Measurements from ENCODE around the gene CDC40.

The CDC40 gene

DNA sequence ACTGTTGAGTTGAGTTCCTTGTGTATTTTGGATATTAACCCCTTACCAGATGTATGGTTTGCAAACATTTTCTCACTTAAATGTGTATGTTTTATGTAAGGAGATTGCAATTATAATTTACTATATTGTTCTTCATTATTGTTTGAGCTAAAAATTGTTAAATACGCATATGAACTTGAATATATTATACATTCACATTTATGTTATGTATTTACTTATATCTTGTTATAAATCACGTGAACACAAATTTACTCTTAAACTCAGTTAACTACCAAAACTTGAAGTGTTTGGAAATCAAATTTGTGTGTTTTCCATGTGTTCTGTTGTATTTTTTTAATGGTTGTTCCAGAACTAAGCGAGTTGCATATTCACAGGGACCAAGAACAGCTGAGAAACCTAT is 18.3 kb downstream of the CDC40 start:
- H3K4me3 ChIP-seq (replicated peaks; ENCODE audit: low read depth, low read length): no peak overlapping the region
- no peak for DNase-seq (ENCODE audit: extremely low read depth, low read depth)
- TF ChIP-seq, protein P1, sequence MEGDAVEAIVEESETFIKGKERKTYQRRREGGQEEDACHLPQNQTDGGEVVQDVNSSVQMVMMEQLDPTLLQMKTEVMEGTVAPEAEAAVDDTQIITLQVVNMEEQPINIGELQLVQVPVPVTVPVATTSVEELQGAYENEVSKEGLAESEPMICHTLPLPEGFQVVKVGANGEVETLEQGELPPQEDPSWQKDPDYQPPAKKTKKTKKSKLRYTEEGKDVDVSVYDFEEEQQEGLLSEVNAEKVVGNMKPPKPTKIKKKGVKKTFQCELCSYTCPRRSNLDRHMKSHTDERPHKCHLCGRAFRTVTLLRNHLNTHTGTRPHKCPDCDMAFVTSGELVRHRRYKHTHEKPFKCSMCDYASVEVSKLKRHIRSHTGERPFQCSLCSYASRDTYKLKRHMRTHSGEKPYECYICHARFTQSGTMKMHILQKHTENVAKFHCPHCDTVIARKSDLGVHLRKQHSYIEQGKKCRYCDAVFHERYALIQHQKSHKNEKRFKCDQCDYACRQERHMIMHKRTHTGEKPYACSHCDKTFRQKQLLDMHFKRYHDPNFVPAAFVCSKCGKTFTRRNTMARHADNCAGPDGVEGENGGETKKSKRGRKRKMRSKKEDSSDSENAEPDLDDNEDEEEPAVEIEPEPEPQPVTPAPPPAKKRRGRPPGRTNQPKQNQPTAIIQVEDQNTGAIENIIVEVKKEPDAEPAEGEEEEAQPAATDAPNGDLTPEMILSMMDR (IDR thresholded peaks at IDR 0.05; ENCODE audit: low read depth, low read length, missing control alignments): no peak

DNA sequence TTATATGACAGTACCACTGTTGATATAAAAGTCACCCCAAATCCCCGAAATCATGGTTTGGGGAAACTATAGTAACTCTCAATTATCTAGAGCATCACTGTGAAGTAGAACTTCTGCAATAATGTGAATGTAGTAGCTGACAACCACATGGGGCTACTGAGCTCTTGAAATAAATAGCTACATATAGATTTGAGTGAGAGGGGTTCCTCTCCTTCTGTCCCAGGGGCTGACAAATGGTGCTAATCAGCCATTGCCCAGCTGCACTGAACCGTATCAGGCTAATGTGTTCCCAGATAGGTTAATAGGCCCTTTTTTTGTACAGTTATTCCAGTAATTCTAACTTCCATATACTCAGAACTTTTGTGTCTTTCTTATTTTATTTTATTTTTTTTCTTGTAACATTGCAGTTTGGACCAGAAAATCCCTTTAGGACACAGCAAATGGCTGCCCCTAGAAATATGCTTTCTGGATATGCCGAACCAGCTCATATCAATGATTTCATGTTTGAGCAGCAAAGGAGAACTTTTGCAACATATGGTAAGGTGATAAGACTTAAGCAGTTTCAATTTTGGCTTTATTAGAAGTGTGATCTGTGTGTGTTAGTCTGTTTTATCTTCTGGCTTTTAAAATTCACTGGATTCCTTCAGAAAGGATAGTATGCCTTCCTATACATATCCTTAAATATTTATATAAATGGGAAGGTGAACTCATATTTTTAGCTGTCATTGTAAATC is 21.1 kb downstream of the CDC40 start:
- DNase-seq (ENCODE audit: extremely low read depth, low read depth): no peak
- no peak overlapping the region for H3K4me3 ChIP-seq (replicated peaks; ENCODE audit: low read depth, low read length)
- TF ChIP-seq, protein P1 (IDR thresholded peaks at IDR 0.05; ENCODE audit: low read depth, low read length, missing control alignments): no peak

DNA sequence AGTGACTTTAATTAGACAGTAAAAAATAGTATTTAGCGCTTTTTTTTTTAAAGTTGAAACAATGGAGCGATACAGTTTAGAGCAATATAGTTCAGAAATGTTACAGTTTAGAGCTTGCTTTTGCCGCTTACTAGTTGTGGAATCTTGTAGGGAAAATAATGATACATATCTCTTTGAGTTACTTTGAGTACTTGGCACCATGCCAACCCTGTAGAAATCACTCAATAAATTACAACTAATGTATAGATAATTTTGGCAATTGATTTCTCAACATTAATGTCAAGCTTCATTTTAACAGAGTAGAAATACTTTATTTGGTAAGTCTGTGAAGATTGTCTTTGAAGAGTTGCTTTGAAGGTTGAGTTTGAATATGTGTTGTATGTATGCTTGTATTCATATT is 27.4 kb downstream of the CDC40 start:
- TF ChIP-seq, protein P1 (IDR thresholded peaks at IDR 0.05; ENCODE audit: low read depth, low read length, missing control alignments): no peak
- no peak overlapping the region for H3K4me3 ChIP-seq (replicated peaks; ENCODE audit: low read depth, low read length)
- no peak for DNase-seq (ENCODE audit: extremely low read depth, low read depth)

DNA sequence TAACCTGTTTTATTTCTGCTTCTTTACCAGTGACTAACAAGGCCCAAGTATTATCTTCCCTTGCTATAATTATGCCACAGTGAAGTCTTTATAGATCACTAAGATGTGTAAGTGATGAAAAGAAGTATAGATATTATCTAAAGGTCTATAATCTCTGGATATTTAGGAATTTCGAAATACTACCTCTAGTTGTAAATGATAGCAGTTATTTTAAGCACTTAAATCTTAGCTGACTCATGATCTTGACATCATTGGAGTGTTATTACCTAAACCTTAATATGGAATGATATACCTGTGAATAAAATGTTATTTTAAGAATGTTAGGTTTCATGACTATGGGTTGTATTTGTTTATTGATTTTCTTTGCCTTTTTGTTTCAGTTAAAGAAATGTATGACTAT is 31.5 kb downstream of the CDC40 start:
- no peak for DNase-seq (ENCODE audit: extremely low read depth, low read depth)
- H3K4me3 ChIP-seq (replicated peaks; ENCODE audit: low read depth, low read length): no peak overlapping the region
- TF ChIP-seq, protein P1 (IDR thresholded peaks at IDR 0.05; ENCODE audit: low read depth, low read length, missing control alignments): no peak

DNA sequence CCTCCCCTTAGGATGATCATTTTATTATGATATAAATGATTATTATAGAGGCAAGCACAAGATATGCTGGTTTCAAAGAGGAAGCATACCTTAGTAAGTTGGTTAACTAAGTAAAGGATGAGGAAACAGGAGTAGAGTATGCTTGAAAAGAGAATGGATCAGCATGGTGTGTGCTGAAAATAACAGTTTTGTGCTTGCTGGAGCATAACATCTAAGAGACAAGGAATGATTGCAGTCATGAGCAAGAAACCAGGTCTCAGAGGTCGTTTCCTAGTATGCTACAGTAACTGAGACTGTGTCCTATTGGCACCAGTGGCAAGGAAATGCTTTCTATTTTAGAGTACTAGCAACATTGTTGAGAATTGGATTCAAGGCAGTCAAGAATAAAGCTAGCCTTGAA is 34.1 kb downstream of the CDC40 start:
- TF ChIP-seq, protein P1 (IDR thresholded peaks at IDR 0.05; ENCODE audit: low read depth, low read length, missing control alignments): no peak
- H3K4me3 ChIP-seq (replicated peaks; ENCODE audit: low read depth, low read length): no peak overlapping the region
- no peak for DNase-seq (ENCODE audit: extremely low read depth, low read depth)

DNA sequence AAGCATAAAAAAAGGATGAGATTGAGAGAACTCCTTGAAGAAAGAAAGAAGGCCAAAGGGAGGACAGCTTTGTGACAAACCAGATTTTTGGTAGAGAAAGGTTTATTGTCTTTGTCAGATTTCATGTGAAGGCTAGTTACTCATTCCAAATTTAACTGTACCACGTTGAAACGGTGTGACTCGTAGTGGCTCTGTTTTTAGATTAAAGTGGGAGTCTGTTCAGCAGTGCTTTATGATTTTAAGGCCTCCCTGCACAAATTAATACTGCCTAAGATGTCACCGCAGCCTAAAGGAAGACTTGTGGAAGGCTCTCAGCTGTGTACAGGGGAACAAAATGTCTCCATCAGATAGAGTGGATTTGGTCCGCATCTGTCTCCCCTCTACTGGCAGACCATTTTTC is 35.9 kb downstream of the CDC40 start:
- no peak for DNase-seq (ENCODE audit: extremely low read depth, low read depth)
- TF ChIP-seq, protein P1 (IDR thresholded peaks at IDR 0.05; ENCODE audit: low read depth, low read length, missing control alignments): no peak
- H3K4me3 ChIP-seq (replicated peaks; ENCODE audit: low read depth, low read length): no peak overlapping the region

DNA sequence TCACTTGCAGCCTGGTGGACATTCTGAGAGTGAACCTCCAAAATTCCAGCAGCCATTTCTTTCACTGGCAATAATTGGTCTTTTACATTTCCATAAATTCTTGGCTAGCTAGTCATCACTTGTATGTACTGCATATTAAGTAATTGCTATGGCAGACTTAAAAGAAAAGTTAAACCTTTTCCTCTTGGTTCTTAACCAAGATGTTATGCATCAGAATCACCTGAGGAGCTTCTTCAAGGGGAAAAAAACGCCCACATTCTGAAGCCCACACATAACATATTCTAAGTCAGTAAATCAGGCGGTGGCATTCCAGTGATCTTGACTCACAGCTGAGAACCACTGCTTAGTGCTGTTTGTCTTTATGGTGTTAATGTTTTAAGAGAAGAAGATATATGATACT is 37.0 kb downstream of the CDC40 start:
- H3K4me3 ChIP-seq (replicated peaks; ENCODE audit: low read depth, low read length): no peak overlapping the region
- DNase-seq (ENCODE audit: extremely low read depth, low read depth): no peak
- TF ChIP-seq, protein P1 (IDR thresholded peaks at IDR 0.05; ENCODE audit: low read depth, low read length, missing control alignments): no peak

All from HFF-Myc (cell line).